ENCODE data around the gene MEF2A. TPM values are rescaled to one million over a fixed set of nuclear protein-coding genes. Genes with fewer than 3 reads are reported as not detected.

MEF2A gene
- polyA plus RNA-seq, 4 donors: 11.2 to 22.6 (median 12.7) TPM

DNA sequence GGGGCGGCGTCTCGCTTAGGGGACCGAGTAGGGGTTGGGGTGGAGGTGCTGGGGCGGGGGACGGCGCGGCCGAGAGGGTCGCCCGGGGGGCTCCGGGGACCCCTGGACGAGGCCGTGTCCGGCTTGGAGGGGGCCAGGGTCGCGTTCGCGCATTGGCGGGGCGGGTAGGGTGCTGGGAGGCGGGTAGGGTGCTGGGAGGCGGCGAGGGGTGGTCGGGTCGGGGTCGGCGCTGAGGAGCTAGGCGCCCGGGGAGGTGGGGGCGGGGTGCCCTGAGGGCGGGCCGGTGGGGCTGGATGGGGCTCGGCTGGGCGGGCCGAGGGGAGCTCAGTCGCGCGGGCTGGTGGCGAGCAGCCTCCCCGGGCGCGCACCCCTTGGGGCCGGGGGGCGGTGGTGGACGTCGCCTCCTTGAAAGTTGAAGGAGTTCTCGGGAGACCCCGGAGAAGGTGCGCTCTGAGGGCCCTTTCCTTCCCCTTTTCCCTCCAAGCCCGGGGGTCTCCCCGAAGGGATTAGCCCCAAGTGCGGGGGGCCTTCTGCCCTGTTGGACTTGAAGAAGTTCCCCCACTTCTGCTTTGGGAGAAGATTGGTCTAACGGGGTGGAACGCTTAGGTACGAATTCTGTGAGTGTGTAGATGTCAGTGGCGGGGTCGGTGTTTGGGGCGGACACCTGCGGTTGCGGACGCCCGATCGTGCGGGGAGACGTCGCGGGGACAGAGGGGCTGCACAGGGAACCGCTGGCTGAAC lies 543 bp downstream of the MEF2A start:
- H3K36me3 ChIP-seq (ENCODE audit: control insufficient read depth in 3 of 3, insufficient read depth in 2 of 3, low read depth in 1 of 3, low read length in 3 of 3): no peaks in the 10 kb centered on the region
- no peak for FAIRE-seq
- DNase-seq: no peak
- 0 to 1% (median 1%) methylated on average over 42 to 69 of the region's 69 CpGs for WGBS, 3 donors
- H3K27me3 ChIP-seq (ENCODE audit: control insufficient read depth in 3 of 3, insufficient read depth in 3 of 3, low read length in 3 of 3): peaks cover 0 to 2% (median 0%) of the 10 kb centered on the region in 3 donors
- H3K9me3 ChIP-seq (ENCODE audit: control insufficient read depth in 2 of 2, insufficient read depth in 1 of 2, low read depth in 1 of 2, low read length in 1 of 2): no peaks in the 10 kb centered on the region
- peak overlapping the region; percentile 88 to 97 (median 96) for H3K27ac ChIP-seq (ENCODE audit: low read depth in 1 of 3, low read length in 2 of 3)
- peaks cover 0 to 6% (median 0%) of the 10 kb centered on the region in 3 donors for H3K4me1 ChIP-seq (ENCODE audit: control insufficient read depth in 3 of 3, insufficient read depth in 2 of 3, low read depth in 1 of 3, low read length in 2 of 3)
- peak overlapping the region; percentile 82 to 89 (median 85) for H3K4me3 ChIP-seq (ENCODE audit: low read depth in 1 of 3, low read length in 3 of 3)

DNA sequence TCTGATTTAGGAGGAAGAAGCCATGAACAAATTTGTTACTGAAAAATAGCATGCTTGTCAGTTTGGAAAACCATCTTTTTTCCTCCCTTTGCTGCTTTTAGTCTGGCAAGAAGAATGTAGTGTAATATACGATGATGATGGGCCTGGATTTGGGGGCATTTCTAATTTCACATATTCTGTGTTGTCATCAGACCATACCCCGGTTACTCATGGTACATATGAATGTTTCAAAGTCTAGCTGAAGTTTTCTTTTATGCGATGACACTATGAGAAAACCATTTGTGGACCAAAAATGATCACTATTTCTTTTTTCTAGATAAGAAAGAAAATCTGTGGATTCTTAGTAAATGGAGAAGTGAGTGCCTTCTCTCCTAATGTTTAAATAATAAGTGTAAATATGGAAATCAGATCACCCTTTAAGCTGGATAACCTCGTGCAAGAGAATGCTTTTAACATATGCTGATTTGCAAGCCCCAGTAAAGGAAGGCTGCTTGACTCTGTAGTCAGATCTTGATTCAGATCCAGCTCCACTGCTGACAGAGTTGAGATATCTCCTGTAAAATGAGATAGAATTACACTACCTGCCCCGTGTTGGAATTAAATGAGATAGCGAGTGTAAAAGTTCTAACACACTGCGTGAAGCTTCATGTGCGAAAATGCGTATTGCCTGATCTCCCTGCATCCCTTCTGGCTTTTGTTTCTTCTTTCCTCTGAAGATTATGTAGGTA lies 3.0 kb downstream of the MEF2A start:
- Histone ChIP-seq H3K27ac (ENCODE audit: low read depth in 1 of 3, low read length in 2 of 3) (no peak overlapping the region), H3K36me3 (ENCODE audit: control insufficient read depth in 3 of 3, insufficient read depth in 2 of 3, low read depth in 1 of 3, low read length in 3 of 3) (no peaks in the 10 kb centered on the region), H3K4me1 (ENCODE audit: control insufficient read depth in 3 of 3, insufficient read depth in 2 of 3, low read depth in 1 of 3, low read length in 2 of 3) (peaks cover 0 to 6% (median 0%) of the 10 kb centered on the region in 3 donors), H3K27me3 (ENCODE audit: control insufficient read depth in 3 of 3, insufficient read depth in 3 of 3, low read length in 3 of 3) (no peaks in the 10 kb centered on the region), H3K4me3 (ENCODE audit: low read depth in 1 of 3, low read length in 3 of 3) (no peak overlapping the region), H3K9me3 (ENCODE audit: control insufficient read depth in 2 of 2, insufficient read depth in 1 of 2, low read depth in 1 of 2, low read length in 1 of 2) (no peaks in the 10 kb centered on the region)
- WGBS, 3 donors: 66 to 83% (median 78%) methylated on average over 9 of the region's 9 CpGs
- FAIRE-seq (no peak), DNase-seq (no peak)

GRCh38 chr15:99571299-99571698 lies 5.5 kb downstream of the MEF2A start:
- Histone ChIP-seq H3K4me1 (ENCODE audit: control insufficient read depth in 3 of 3, insufficient read depth in 2 of 3, low read depth in 1 of 3, low read length in 2 of 3) (peaks cover 0 to 3% (median 0%) of the 10 kb centered on the region in 3 donors), H3K27me3 (ENCODE audit: control insufficient read depth in 3 of 3, insufficient read depth in 3 of 3, low read length in 3 of 3) (no peaks in the 10 kb centered on the region), H3K4me3 (ENCODE audit: low read depth in 1 of 3, low read length in 3 of 3) (no peak overlapping the region), H3K36me3 (ENCODE audit: control insufficient read depth in 3 of 3, insufficient read depth in 2 of 3, low read depth in 1 of 3, low read length in 3 of 3) (no peaks in the 10 kb centered on the region), H3K9me3 (ENCODE audit: control insufficient read depth in 2 of 2, insufficient read depth in 1 of 2, low read depth in 1 of 2, low read length in 1 of 2) (no peaks in the 10 kb centered on the region), H3K27ac (ENCODE audit: low read depth in 1 of 3, low read length in 2 of 3) (no peak overlapping the region)
- 53 to 68% (median 66%) methylated on average over 3 of the region's 3 CpGs for WGBS, 3 donors
- FAIRE-seq: no peak
- DNase-seq: no peak

- H3K36me3 ChIP-seq (ENCODE audit: control insufficient read depth in 3 of 3, insufficient read depth in 2 of 3, low read depth in 1 of 3, low read length in 3 of 3): no peaks in the 10 kb centered on the region
- FAIRE-seq: no peak
- H3K27ac ChIP-seq (ENCODE audit: low read depth in 1 of 3, low read length in 2 of 3): no peak overlapping the region
- peaks cover 0 to 3% (median 0%) of the 10 kb centered on the region in 3 donors for H3K4me1 ChIP-seq (ENCODE audit: control insufficient read depth in 3 of 3, insufficient read depth in 2 of 3, low read depth in 1 of 3, low read length in 2 of 3)
- H3K27me3 ChIP-seq (ENCODE audit: control insufficient read depth in 3 of 3, insufficient read depth in 3 of 3, low read length in 3 of 3): no peaks in the 10 kb centered on the region
- H3K4me3 ChIP-seq (ENCODE audit: low read depth in 1 of 3, low read length in 3 of 3): no peak overlapping the region
- H3K9me3 ChIP-seq (ENCODE audit: control insufficient read depth in 2 of 2, insufficient read depth in 1 of 2, low read depth in 1 of 2, low read length in 1 of 2): no peaks in the 10 kb centered on the region
- 17 to 59% (median 32%) methylated on average over 4 of the region's 4 CpGs for WGBS, 3 donors
- peak in 1 of 2 donors; percentile 66 for DNase-seq
These were observed 8.3 kb downstream of the MEF2A start for GRCh38 chr15:99574048-99574447.

DNA sequence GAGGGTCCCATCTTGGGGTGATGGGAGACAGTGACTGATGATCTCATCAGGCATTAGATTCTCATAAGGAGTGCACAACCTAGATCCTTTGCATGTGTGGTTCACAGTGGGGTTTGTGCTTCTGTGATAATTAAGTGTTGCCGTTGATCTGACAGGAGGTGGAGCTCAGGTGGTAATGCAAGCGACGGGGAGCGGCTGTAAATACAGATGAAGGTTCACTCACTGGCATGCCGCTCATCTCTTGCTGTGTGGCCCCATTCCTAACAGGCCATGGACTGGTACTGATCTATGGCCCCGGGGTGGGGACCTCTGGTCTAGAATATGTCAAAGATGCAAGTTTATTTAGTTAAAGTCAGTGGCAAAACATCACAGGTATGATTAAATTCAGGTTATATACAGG lies 8.7 kb downstream of the MEF2A start:
- 23 to 62% (median 38%) methylated on average over 6 of the region's 6 CpGs for WGBS, 3 donors
- Histone ChIP-seq H3K27me3 (ENCODE audit: control insufficient read depth in 3 of 3, insufficient read depth in 3 of 3, low read length in 3 of 3) (no peaks in the 10 kb centered on the region), H3K4me3 (ENCODE audit: low read depth in 1 of 3, low read length in 3 of 3) (no peak overlapping the region), H3K27ac (ENCODE audit: low read depth in 1 of 3, low read length in 2 of 3) (peak overlapping the region in 1 of 3 donors; percentile 35), H3K4me1 (ENCODE audit: control insufficient read depth in 3 of 3, insufficient read depth in 2 of 3, low read depth in 1 of 3, low read length in 2 of 3) (peaks cover 0 to 3% (median 0%) of the 10 kb centered on the region in 3 donors), H3K36me3 (ENCODE audit: control insufficient read depth in 3 of 3, insufficient read depth in 2 of 3, low read depth in 1 of 3, low read length in 3 of 3) (no peaks in the 10 kb centered on the region), H3K9me3 (ENCODE audit: control insufficient read depth in 2 of 2, insufficient read depth in 1 of 2, low read depth in 1 of 2, low read length in 1 of 2) (no peaks in the 10 kb centered on the region)
- FAIRE-seq: no peak
- DNase-seq: peak in 1 of 2 donors; percentile 77

GRCh38 chr15:99578809-99579208 lies 13.0 kb downstream of the MEF2A start:
- FAIRE-seq (no peak), DNase-seq (no peak)
- Histone ChIP-seq H3K36me3 (ENCODE audit: control insufficient read depth in 3 of 3, insufficient read depth in 2 of 3, low read depth in 1 of 3, low read length in 3 of 3) (no peaks in the 10 kb centered on the region), H3K27ac (ENCODE audit: low read depth in 1 of 3, low read length in 2 of 3) (no peak overlapping the region), H3K9me3 (ENCODE audit: control insufficient read depth in 2 of 2, insufficient read depth in 1 of 2, low read depth in 1 of 2, low read length in 1 of 2) (no peaks in the 10 kb centered on the region), H3K4me1 (ENCODE audit: control insufficient read depth in 3 of 3, insufficient read depth in 2 of 3, low read depth in 1 of 3, low read length in 2 of 3) (peaks cover 0 to 4% (median 3%) of the 10 kb centered on the region in 3 donors), H3K4me3 (ENCODE audit: low read depth in 1 of 3, low read length in 3 of 3) (no peak overlapping the region), H3K27me3 (ENCODE audit: control insufficient read depth in 3 of 3, insufficient read depth in 3 of 3, low read length in 3 of 3) (no peaks in the 10 kb centered on the region)

GRCh38 chr15:99580076-99580475 lies 14.3 kb downstream of the MEF2A start:
- FAIRE-seq (no peak), DNase-seq (no peak)
- Histone ChIP-seq H3K4me1 (ENCODE audit: control insufficient read depth in 3 of 3, insufficient read depth in 2 of 3, low read depth in 1 of 3, low read length in 2 of 3) (peaks cover 0 to 4% (median 0%) of the 10 kb centered on the region in 3 donors), H3K27me3 (ENCODE audit: control insufficient read depth in 3 of 3, insufficient read depth in 3 of 3, low read length in 3 of 3) (no peaks in the 10 kb centered on the region), H3K4me3 (ENCODE audit: low read depth in 1 of 3, low read length in 3 of 3) (no peak overlapping the region), H3K36me3 (ENCODE audit: control insufficient read depth in 3 of 3, insufficient read depth in 2 of 3, low read depth in 1 of 3, low read length in 3 of 3) (no peaks in the 10 kb centered on the region), H3K9me3 (ENCODE audit: control insufficient read depth in 2 of 2, insufficient read depth in 1 of 2, low read depth in 1 of 2, low read length in 1 of 2) (no peaks in the 10 kb centered on the region), H3K27ac (ENCODE audit: low read depth in 1 of 3, low read length in 2 of 3) (no peak overlapping the region)
- 88 to 99% (median 91%) methylated on average over 3 of the region's 3 CpGs for WGBS, 3 donors

DNA sequence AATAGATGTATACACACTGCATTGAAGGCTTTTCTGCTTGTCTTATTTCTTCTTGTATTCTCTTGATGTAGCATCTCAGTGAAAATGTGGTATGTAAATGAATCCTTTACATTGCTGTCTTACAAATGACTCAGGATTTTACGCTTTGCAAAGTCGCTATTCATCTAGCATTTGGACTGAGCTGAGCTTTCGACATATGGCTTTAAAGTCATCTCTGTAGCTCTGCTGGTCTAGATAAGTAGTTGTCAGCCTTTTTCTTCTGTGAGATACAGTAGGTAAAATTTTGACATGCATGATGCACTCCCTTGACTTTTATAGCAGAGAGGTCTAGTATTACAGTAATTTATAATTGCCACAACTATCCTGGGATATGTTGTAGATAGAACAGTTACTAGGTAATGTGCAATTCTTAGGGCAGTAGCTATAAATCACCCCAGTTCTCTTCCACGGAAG lies 16.8 kb downstream of the MEF2A start:
- Histone ChIP-seq H3K27ac (ENCODE audit: low read depth in 1 of 3, low read length in 2 of 3) (no peak overlapping the region), H3K9me3 (ENCODE audit: control insufficient read depth in 2 of 2, insufficient read depth in 1 of 2, low read depth in 1 of 2, low read length in 1 of 2) (no peaks in the 10 kb centered on the region), H3K27me3 (ENCODE audit: control insufficient read depth in 3 of 3, insufficient read depth in 3 of 3, low read length in 3 of 3) (no peaks in the 10 kb centered on the region), H3K36me3 (ENCODE audit: control insufficient read depth in 3 of 3, insufficient read depth in 2 of 3, low read depth in 1 of 3, low read length in 3 of 3) (no peaks in the 10 kb centered on the region), H3K4me1 (ENCODE audit: control insufficient read depth in 3 of 3, insufficient read depth in 2 of 3, low read depth in 1 of 3, low read length in 2 of 3) (peaks cover 0 to 4% (median 0%) of the 10 kb centered on the region in 3 donors), H3K4me3 (ENCODE audit: low read depth in 1 of 3, low read length in 3 of 3) (no peak overlapping the region)
- FAIRE-seq (no peak), DNase-seq (no peak)
- WGBS, 3 donors: 88 to 94% (median 88%) methylated on average over 4 of the region's 4 CpGs

All from small intestine (tissue), 7 donors.